GM21423 (cell line): ENCODE results near the gene SLX4IP.

Experiments used
- ATAC-seq: cut with Tn5 transposase; IDR thresholded peaks from one replicate; pipeline ENCODE4 v1.9.1; 2021; ENCODE audit warnings: mild to moderate bottlenecking, moderate library complexity; ENCODE audit not compliant: unreplicated experiment

Gene SLX4IP

DNA sequence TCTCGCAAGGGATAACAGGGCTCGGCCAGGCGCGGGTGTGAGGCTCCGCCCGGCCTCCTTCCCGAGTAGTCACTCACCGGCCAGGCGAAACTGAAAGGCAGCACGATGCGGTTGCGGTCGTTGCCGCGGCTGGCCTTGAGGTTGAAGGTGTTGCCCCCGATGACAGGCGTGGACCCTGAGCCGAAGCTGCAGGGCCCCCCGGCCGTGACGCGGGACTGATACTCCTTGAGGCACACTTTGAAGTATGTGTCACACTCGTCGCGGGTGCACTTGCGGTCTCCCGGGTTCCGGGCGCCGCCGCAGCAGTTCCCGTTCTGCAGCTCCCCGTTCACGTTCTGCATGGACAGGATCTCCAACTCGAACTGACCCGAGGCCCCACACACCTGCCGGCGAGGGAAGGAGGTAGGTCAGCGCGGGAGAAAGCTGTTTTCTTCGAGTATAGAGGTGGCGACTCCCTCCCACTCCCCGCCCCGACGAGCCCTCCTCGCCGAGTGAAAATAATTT is 237.6 kb downstream of the SLX4IP start:
- ATAC-seq = no peak

DNA sequence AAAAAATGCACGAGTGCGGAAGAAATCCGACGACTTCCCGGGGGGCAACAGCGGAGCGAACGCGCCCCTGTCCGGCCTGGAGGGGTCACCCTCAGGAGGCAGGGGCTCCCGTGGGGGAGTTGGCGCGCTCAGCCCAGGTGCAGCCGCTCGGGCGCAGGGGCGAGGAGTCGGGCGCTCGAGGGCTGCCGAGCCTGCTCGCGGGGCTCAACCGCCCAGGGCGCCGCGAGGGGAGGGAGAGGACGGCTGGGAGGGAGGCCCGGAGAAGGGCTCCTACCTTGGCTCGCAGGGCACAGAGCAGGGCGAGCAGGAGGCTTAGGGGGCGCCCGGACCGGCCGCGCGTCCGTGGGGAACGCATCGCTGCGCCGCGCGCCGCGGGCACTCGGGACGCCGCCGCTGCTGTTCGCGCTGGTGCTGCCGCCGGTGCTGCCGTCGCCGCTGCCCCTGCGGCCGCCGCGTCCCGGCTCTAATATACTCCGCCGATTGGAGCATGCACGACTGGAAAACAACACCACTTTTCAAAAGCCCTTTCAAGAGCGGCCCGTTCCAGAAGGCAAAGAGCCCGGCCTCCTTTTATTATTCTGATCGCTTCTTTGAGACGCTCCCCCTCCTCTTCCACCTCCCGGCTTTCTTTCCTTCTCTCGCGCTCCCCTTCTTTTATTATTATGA is 238.2 kb downstream of the SLX4IP start:
- ATAC-seq = no peak

DNA sequence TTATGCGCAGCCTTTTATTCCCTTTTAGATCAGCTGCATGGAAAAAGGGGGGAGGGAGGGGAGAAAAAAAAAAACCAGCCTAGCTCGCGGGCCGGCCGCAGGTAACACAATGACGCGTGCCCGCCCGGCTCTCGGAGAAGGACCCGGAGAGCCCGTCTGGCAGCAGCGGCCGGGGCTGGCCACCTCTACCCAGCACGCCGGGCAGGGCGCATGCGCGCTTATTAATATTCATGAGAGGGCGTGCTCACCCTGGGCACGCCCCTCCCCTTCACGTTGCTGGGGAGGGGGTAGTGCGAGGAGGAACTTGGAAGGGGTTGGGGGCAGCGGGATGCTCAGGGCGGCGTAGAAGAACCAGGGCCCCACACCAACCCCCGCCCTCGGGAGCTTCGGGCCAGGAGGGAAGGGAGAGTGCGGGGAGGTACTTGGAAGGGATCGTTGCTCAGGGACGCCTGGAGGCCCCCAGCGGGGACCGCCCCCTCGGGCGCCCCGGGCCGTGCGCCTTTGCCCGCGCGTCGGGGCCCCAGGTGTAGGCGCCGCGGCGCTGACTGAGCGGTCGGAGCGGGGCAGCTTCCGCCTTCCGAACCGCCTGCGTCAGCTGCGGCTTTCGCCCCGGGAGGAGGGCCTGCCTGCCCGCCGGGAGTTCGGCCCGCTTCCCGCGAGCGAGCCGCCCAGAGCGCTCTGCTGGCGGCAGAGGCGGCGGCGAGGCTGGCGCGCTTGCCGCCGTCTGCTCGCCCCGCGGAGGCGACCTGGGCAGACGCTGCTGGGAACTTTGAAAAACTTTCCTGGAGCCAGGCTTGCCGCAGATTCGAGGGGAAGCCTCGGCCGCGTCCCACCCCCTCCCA is 239.0 kb downstream of the SLX4IP start, which contains the start of gene JAG1:
TSS of gene JAG1 (minus strand) at position 158 of the 842 bp plus-strand sequence. CDS start 469 bp downstream, outside the sequence.
- peak; percentile 53 for ATAC-seq

DNA sequence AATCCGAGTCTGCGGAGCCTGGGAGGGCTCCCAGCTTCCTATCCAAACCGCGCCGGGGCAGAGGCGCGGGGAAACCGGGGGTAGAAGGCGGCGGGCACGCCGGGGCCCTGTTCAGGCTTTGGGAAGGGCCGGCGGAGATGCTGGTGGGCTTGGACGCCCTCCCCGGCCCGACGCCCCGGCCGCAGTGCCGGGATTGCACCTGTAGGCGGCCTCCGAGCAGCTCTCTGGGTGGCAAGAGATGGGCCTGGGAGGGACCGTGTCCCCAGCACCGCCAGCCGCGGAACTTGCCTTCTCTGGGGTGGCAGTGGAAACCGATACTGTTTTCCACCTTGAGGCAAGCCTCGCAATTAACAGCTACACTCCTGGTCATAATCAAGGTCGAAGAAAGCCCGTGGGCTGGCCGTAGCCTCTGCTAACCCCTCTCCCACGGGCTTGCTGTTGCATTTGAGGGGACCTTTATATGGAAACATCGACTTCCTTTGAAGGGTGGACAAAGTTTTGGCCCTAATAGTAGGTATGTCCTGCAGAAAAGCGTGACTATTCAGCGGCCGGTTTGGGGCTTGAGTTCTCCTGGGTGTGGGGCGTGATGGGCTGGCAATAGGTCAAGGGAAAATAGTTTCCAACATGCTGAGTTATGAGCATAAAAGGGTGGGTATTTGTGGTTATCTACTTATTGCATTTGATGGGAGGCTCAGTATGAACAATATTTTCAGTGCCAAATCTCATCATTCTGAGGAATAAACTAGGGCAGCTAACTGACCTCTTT is 239.8 kb downstream of the SLX4IP start:
- peak; percentile 37 for ATAC-seq

DNA sequence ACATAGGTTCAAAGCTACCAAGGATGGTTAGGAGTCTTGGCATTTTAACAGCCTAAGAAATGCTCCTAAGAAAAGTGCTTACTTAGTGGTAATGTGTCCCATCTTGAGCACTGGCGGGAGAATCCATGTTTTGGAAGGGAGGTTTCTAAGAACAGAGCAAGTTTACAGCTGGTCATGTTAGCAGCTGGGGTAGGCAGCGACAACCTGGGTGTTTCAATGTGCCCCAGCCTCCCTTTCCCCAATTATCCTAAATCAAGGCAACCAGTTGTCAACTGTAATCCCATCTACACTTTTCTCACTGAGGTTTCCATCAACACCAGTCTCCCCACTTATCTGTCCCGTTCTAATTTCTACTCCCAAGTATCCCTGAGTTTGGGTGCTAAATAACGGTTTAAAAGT is 240.3 kb downstream of the SLX4IP start:
- ATAC-seq = no peak

DNA sequence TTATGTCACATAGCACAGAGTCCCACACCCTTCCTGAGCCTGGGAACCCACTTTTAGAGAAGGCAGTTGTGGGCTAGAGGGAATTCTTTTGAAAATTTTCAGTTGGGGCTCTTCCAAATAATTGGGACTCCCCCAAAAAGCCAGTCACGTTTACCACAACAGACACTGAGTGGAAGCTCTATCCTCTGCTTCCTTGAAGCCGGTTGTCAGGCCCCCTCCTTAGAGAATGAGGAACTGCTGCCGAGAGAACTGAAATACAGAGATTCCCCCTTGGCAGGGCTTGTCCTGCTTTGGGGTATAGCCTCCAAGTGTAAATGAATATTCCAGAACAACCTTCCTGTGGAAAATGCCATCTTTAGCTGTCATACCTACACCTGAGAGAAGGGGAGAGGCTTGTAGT is 241.4 kb downstream of the SLX4IP start:
- no peak for ATAC-seq
